A549 (cell line): ENCODE data around the gene PIKFYVE.

Experiments used
- CEBPB ChIP-seq, 2 experiments: fragments of >200 bp in 1 of 2; sonication (Bioruptor Twin) in 1 of 2; formaldehyde crosslinking in 1 of 2; IDR thresholded peaks; 2 replicates each; pipeline ENCODE4 v1.6.1; 2012 to 2016
- CTCF ChIP-seq: fragments of >200 bp; sonication (Bioruptor Twin); formaldehyde crosslinking; IDR thresholded peaks from 3 replicates; pipeline ENCODE4 v1.5.1; 2016
- GATA3 ChIP-seq: IDR thresholded peaks from 2 replicates; pipeline ENCODE4 v1.6.1; 2012; ENCODE audit warnings: borderline replicate concordance
- HOXA7 ChIP-seq: fragments of 250-450 bp; sonication (Bioruptor Pico); IDR thresholded peaks from 2 replicates; pipeline ENCODE4 v1.5.0; 2020; ENCODE audit warnings: mild to moderate bottlenecking, moderate library complexity
- JUN ChIP-seq, 2 experiments: fragments of >200 bp; sonication (Bioruptor Twin); formaldehyde crosslinking; IDR thresholded peaks; 2 replicates in 1 of 2; 3 replicates in 1 of 2; pipeline ENCODE4 v1.6.1; 2016 to 2017
- MAFK ChIP-seq: fragments of 450-650 bp; IDR thresholded peaks from 2 replicates; pipeline ENCODE4 v1.6.1; 2014; ENCODE audit not compliant: partially characterized antibody
- MAX ChIP-seq: IDR thresholded peaks from 2 replicates; pipeline ENCODE4 v1.6.1; 2012
- MAZ ChIP-seq: fragments of 150-350 bp; IDR thresholded peaks from 2 replicates; pipeline ENCODE4 v1.6.1; 2014; ENCODE audit warnings: antibody characterized with exemption, low read depth, low read length, borderline replicate concordance
- POLR2A ChIP-seq: IDR thresholded peaks from 2 replicates; pipeline ENCODE4 v1.6.1; 2012; ENCODE audit warnings: mild to moderate bottlenecking, low read length
- RCOR1 ChIP-seq: fragments of 150-350 bp; IDR thresholded peaks from 2 replicates; pipeline ENCODE4 v1.6.1; 2014; ENCODE audit warnings: antibody characterized with exemption, low read length, low read depth
- SMC3 ChIP-seq: fragments of >200 bp; sonication (Bioruptor Twin); formaldehyde crosslinking; IDR thresholded peaks from 3 replicates; pipeline ENCODE4 v1.6.1; 2018; ENCODE audit warnings: inconsistent platforms

GRCh38 chr2:208253600-208254117, 12.4 kb upstream of the PIKFYVE start:
- TF ChIP-seq HOXA7 (CRISPR knock-in tag) (no peak), POLR2A (no peak), JUN (IDR thresholded peaks at IDR 0.05) (no peak), CTCF (no peak), CEBPB (IDR thresholded peaks at IDR 0.05) (no peak), RCOR1 (no peak), MAFK (no peak), MAX (no peak), MAZ (no peak), SMC3 (no peak), GATA3 (no peak; the same call in 1 of the 2 replicates)
